NCI-H2029 treated with DMSO at 0.1 percent for 48 hours (cell line): ENCODE results near the gene LGALS3BP.

Experiments
- DNase-seq: peaks from one replicate; lab custom pipeline; 2025; lab: John Stamatoyannopoulos, UW

LGALS3BP gene

DNA sequence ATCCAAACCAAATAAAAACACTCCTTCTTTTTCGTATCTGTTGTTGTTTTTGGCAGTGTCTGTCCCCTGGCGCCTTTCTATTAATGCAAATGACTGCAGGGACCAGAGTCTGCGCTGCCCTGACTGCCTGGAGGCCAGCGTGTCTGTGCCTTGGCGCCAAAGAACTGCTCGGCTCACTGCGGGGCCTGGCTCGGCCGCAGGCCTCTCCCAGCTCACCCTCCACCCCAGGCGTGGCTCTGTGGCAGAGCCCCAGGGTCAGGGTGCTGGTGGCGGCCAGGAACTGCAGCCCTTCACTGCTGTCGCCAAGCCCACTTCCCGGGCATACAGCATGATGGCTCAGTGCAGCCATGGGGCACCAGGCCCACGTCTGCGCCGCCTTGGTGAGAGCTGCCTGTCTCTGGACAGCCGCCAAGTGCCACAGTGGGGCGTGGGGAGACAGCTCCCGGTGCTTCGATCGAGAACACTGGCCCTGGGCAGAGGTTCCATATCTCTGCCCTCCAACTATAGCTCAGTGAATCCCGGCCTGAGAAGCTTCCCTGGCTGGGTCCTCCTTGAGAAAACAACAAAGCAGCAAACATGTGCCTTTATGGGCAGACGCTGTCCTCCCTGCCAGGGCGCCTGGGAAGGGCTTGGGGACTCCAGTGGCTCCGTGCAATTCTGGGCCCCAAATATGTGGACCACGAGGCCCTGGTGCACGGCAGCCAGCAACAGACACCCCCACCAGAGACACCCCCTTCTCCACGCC is 18.8 kb upstream of the LGALS3BP start:
- DNase-seq: peak; percentile 69

DNA sequence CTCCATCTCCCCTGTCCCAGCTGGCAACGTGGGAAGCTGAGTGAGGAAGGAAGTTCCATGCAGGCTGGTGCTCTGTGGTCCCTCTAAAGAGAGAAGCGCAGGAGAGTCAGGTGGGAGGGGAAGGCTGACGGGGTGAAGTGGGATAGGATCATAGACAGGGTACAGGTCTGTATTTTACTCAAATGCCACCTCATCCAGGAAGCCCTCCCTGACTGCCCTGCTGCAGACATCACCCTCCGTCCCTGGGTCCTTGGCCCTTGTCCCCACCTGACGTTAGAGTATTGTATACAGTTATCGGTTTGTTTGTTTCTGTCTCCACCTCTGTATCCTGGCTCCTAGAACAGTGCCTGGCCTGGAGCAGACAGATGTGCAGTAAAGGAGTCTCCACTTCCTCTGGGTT is 18.2 kb upstream of the LGALS3BP start:
- no peak for DNase-seq

- no peak for DNase-seq
Measured at GRCh38 chr17:78997231-78997741, 17.6 kb upstream of the LGALS3BP start.

DNA sequence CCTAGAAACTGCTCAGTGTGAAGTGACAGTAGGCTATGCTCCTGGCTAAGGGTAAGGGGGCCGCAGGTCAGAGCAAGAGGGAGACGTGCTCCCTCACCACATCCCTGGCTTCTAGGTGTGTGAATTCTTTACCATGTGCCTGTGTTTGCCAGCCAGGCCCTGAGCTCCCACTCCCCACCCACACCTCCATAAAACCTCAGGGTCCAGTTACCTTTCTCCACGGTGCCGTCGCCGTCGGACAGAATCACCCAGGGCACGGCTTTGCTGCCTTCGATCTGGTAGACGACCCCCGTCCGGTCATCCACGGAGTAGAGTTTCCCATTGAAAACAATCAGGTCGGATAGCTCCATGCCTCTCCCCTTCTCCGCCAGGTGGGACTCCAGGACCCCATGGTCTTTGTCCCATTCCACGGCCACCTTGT is 17.1 kb upstream of the LGALS3BP start:
- no peak for DNase-seq

GRCh38 chr17:78995761-78996451 is 16.2 kb upstream of the LGALS3BP start:
- DNase-seq: no peak

DNA sequence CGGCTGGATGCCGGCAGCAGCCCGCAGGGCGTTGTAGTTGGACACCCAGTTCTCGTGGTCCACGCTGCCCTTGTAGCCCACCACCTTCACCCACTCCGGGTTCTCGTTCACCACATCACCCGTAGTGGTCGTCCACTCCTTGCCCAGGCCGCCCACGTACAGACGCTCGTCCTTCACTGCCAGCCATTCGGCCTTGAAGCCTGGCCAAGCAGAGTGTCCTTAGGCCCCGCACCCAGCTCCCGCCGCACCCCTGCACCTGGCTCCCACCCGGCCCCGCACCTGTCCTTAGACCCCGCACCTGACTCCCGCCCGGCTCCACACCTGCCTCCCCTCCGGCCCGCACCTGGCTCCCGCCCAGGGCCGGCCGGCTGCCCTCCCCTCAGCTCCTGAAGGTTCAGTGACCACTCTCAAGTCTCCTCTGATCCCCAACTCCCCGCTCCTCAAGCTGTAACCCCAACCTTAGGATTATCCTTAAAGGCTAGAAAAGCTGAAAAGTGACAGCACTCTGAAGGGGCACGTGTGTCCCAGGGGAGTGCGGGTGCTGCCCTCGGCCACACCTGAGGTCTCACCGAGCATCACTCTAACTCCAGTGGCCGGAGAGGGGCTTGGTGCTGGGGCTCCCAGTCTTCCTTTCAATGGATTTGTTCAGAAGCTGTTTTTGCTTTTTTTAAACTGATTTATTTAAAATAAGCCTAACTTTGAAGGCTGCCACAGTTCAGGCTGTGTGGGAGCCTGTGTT is 15.5 kb upstream of the LGALS3BP start:
- DNase-seq: no peak

GRCh38 chr17:78993981-78994671 is 14.4 kb upstream of the LGALS3BP start:
- no peak for DNase-seq

GRCh38 chr17:78993241-78993956 is 13.7 kb upstream of the LGALS3BP start:
- no peak for DNase-seq

DNA sequence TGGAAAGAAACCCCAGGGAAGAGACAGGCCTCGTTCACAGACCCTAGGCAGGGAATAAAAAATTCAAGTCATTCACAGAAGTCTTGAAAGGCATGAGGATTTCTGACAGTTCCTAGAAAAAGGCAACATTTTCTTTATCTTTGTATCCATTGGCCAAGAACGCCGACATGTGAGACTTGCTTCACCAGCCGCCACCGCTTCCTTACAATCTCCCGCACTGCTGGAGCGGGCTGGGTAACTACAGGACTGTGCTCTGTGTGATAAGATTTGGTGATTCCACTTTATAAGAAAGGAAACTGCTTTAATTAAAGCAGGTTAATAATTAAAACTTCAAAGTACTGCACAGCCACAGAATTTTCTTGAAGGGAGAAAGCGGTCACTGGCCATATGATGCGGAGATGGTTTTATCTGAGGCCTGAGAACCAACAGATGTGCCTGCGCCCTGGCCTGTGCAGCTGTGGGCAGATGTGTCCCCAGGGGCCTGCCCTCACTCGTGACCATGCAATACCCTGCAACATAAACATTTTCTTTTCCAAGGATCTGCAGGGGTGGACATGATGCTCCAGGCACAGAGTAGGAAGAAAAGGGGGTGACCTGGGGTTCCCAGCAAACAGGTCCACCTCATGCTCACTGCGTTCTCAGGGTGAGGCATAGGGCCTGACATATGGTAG is 13.0 kb upstream of the LGALS3BP start:
- no peak for DNase-seq

GRCh38 chr17:78991906-78992532 is 12.3 kb upstream of the LGALS3BP start:
- no peak for DNase-seq

- no peak for DNase-seq
Measured at GRCh38 chr17:78991017-78991738, 11.5 kb upstream of the LGALS3BP start.

GRCh38 chr17:78990349-78991016 is 10.8 kb upstream of the LGALS3BP start:
- no peak for DNase-seq

DNA sequence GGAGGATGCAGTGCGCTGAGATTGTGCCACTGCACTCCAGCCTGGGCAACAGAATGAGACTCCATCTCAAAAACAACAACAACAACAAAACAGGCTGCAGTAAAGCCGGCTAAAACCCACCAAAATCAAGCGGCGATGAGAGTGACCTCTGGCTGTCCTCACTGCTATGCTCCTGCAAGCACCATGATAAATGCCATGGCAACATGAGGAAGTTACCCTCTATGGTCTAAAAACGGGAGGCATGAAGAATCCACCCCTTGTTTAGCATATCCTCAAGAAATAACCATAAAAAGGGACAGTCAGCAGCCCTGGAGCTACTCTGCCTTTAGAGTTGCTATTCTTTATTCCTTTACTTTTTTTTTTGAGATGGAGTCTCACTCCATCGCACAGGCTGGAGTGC is 8.4 kb upstream of the LGALS3BP start:
- no peak for DNase-seq

DNA sequence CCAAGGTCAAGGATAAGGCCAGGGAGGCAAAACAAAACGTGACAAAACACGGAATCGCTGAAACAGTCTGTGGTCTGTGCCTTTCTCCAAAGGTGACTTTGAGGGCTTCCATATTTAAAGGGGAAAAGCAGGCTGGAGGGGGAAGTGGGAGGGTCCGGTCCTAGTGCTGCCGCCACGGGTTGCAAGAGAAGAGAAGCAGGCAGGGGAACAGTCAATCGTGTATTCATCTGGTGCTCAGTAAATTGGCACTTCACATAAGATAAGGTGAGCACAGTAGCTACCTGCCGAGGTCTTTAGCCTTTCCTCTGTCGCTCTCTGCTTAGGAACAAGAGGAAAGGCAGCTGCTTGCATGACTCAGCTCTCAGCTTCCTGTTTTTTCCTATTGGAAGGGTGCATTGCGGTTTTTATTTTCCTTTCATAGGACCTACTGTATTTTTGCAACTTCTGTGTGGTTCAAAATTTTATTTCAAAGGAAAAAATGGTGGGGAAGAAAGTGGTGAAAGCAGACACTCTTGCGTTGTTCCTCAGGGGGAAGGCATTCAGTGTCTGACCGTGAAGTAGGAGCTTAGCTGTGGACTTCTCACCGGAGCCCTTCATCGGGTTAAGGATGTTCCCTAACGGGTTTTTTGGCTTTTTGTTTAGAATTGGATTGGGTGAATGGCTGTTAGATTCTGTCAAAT is 7.1 kb upstream of the LGALS3BP start:
- peak; percentile 52 for DNase-seq

DNA sequence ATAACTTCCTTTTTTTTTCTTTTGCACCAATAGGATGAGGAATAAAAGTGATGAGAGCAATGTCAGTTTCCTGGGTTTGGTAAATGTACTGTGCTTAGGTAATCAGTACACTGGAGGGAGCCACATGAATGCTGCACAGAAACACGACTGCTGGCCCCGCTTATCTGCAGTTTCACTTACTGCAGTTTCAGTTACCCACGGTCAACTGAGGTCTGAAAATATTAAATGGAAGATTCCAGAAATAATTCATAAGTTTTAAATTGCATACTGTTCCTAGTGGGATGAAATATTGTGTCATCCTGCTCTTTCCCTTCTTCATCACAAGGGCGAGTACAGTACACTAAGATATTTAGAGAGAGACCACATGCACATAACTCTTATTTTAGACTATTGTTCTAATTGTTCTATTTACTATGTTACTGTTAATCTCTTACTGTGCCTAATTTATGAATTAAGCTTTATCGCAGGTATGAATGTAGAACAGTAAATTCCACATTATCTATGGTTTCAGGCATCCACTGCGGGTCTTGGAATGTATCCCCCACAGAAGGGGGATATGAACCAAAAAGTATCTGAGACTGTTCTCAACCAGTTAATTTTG is 6.4 kb upstream of the LGALS3BP start:
- DNase-seq: no peak

DNA sequence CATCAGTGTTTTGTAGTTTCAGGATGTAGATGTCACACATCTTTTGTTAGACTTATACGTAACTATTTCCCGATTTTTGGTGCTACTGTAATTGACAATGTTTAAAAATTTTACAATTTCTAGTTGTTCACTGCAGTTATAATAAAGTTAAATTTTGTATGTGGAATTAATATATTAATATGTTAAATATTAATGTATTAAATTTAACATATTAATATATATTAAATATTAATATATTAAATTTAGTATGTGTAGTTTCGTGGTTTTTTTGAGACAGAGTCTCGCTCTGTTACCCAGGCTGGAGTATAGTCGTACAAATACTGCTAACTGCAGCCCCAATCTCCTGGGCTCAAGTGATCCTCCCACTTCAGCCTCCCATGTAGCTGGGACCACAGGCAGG is 5.7 kb upstream of the LGALS3BP start:
- DNase-seq: no peak

DNA sequence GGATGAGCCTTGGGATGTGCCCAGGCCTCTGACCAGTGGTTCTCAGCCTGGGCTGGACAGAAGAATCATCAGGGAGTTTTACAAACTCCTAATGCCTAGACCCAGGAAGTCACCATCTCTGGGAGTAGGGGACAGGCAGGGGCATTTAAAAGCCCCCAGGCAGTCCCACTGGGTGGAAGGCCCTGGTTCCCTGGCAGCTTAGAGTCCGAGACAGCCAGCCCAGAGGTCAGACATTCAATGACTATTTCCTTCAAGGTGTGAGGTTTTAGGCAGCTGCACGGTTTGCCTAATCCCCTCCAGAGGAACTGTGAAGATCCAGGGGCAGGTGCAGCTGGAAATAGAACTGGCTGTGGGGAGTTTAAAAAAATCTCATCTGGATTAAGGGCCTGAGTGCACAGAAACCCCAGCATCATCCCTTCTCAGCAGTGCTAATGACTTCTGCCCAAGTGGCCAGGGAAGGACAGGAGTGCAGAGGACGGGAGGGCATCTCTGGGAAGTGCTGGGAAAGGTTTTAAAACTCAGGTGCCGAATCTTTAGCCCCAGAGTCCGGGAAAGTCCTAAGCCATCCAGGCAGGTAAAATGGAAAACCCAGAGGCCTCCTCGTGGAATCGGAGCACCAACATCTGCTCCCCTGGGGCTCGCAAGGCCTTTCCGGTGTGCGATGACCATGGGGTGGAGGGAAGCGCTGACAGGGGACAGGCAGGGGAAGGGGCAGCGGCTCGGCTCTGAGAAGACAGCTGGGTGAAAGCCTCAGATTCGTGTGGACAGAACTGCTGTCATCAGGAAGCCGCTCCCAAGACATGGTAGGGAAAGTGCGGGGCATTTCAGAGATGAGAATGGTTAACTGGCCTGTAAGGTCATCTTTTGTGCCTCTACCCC is 1.5 kb upstream of the LGALS3BP start:
- no peak for DNase-seq
